ENCODE measurements around the gene KRTAP3-3.

- TF ChIP-seq CTCF (IDR thresholded peaks at IDR 0.05) (no peak), POLR2A (IDR thresholded peaks at IDR 0.05) (no peak)
Observed at GRCh38 chr17:40961591-40961990, 32.4 kb downstream of the KRTAP3-3 start.

Measured in adrenal gland (tissue), 5 donors.